Vagina (tissue), 2 donors: Measurements from ENCODE around the gene MS4A18. TPM values are rescaled to one million over a fixed set of nuclear protein-coding genes. Genes with fewer than 3 reads are reported as not detected.

Experiments used
- DNase-seq, 2 donors: peaks; one replicate each; pipeline ENCODE4 v3.0.0-alpha.2; 2017; ENCODE audit errors: extremely low spot score in 2 of 2
- H3K27ac ChIP-seq: fragments of 200-600 bp; sonication (generic); one replicate; pipeline ENCODE4 v1.5.1; 2019
- H3K27me3 ChIP-seq: fragments of 200-600 bp; sonication (generic); one replicate; pipeline ENCODE4 v1.5.1; 2019
- H3K36me3 ChIP-seq, 2 donors: fragments of 200-600 bp; sonication (generic); one replicate each; pipeline ENCODE4 v1.5.1; 2017 to 2019
- H3K4me1 ChIP-seq: fragments of 200-600 bp; sonication (generic); one replicate; pipeline ENCODE4 v1.5.1; 2019
- H3K4me3 ChIP-seq, 2 donors: fragments of 200-600 bp; sonication (generic); 1 replicate in 1 of 2; 2 replicates in 1 of 2; pipeline ENCODE4 v1.5.1; 2016 to 2019
- H3K9me3 ChIP-seq: fragments of 200-600 bp; sonication (generic); one replicate; pipeline ENCODE4 v1.5.1; 2019
- POLR2A ChIP-seq, 2 donors: fragments of 450-650 bp; IDR thresholded peaks; one replicate each; pipeline ENCODE4 v1.6.1; 2017; ENCODE audit warnings: antibody characterized with exemption in 2 of 2, mild to moderate bottlenecking in 2 of 2, moderate library complexity in 2 of 2
- POLR2AphosphoS5 ChIP-seq, 2 donors: sonication (generic); formaldehyde crosslinking; IDR thresholded peaks; one replicate each; pipeline ENCODE4 v1.9.0; 2017; ENCODE audit warnings: antibody characterized with exemption in 2 of 2, mild to moderate bottlenecking in 2 of 2, low read depth in 1 of 2; ENCODE audit not compliant: insufficient read depth in 1 of 2
- intact Hi-C: fragments of 100-400 bp; cut with DNase I; formaldehyde crosslinking; loops from one replicate; pipeline ENCODE4 v1.15.1; 2023
- total RNA-seq: library from RNA; depleted of rRNA; stranded (reverse); fragments of >200 nt; gene quantifications from one replicate; pipeline ENCODE4 v1.2.3, GENCODE V29; 2016
- TF ChIP-seq, protein P1 (sequence below), 3 experiments: fragments of 450-650 bp in 2 of 3; fragments of 200-600 bp in 1 of 3; sonication (generic) in 1 of 3; IDR thresholded peaks; one replicate each; pipeline ENCODE4 v1.5.1; 2017 to 2019; ENCODE audit warnings: antibody characterized with exemption in 3 of 3, mild to moderate bottlenecking in 2 of 3, moderate library complexity in 2 of 3

MS4A18 gene
- total RNA-seq, 1 donor from 2014 or later: not detected

DNA sequence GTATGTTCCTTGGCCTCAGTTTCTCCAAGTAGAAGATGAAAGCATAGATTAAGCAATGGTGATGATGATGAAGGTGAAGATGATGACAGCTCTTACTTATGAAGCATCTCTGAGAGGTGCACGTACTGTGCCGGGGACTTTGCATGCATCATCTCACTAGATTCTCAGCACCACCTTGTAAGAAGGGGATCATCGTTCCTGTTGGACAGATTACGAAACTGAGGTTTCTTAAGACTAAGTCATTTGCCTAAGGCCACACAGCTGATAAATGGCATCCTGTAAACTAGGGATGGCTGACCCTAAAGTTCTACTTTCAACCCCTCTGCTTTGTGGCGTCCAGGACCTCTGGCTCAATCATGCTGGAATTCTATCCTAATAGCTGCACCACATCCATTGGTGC is 40.8 kb downstream of the MS4A18 start:
- no peak for DNase-seq
- Histone ChIP-seq H3K9me3 (no peaks in the 10 kb centered on the region), H3K4me3 (no peak overlapping the region), H3K27ac (no peak overlapping the region), H3K27me3 (no peaks in the 10 kb centered on the region), H3K4me1 (no peaks in the 10 kb centered on the region), H3K36me3 (no peaks in the 10 kb centered on the region)
- TF ChIP-seq POLR2AphosphoS5 (IDR thresholded peaks at IDR 0.05; ENCODE audit: insufficient read depth in 1 of 2, low read depth in 1 of 2) (no peak), POLR2A (IDR thresholded peaks at IDR 0.05) (no peak)
- TF ChIP-seq, protein P1, sequence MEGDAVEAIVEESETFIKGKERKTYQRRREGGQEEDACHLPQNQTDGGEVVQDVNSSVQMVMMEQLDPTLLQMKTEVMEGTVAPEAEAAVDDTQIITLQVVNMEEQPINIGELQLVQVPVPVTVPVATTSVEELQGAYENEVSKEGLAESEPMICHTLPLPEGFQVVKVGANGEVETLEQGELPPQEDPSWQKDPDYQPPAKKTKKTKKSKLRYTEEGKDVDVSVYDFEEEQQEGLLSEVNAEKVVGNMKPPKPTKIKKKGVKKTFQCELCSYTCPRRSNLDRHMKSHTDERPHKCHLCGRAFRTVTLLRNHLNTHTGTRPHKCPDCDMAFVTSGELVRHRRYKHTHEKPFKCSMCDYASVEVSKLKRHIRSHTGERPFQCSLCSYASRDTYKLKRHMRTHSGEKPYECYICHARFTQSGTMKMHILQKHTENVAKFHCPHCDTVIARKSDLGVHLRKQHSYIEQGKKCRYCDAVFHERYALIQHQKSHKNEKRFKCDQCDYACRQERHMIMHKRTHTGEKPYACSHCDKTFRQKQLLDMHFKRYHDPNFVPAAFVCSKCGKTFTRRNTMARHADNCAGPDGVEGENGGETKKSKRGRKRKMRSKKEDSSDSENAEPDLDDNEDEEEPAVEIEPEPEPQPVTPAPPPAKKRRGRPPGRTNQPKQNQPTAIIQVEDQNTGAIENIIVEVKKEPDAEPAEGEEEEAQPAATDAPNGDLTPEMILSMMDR (IDR thresholded peaks at IDR 0.05): no peak
- intact Hi-C loops: no loop called here

DNA sequence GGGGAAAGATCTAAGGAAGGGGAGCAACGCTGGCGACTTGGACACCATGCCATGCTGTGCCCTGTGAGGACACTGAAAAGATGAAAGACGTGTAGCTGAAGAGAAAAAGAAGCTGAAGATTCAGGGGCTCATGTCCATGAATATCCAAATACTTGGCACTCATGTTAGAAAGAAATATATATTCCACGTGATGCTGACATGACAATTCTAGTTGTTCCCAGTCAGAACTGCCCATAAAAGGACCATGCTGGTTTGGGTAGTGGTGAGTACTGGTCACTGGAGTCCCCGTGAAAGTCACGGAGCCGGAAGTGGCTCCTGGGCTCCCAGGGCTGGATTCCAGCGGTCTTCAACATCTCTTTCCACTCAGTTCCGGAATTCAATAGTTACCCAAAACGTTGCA is 42.0 kb downstream of the MS4A18 start:
- no peaks in the 10 kb centered on the region for H3K27me3 ChIP-seq
- H3K4me1 ChIP-seq: no peaks in the 10 kb centered on the region
- H3K4me3 ChIP-seq: no peak overlapping the region
- no peak overlapping the region for H3K27ac ChIP-seq
- TF ChIP-seq, protein P1 (IDR thresholded peaks at IDR 0.05): no peak
- TF ChIP-seq POLR2A (IDR thresholded peaks at IDR 0.05): no peak
- no peak for TF ChIP-seq POLR2AphosphoS5 (IDR thresholded peaks at IDR 0.05; ENCODE audit: insufficient read depth in 1 of 2, low read depth in 1 of 2)
- no peaks in the 10 kb centered on the region for H3K9me3 ChIP-seq
- intact Hi-C loops: no loop called here
- no peaks in the 10 kb centered on the region for H3K36me3 ChIP-seq
- DNase-seq: no peak

DNA sequence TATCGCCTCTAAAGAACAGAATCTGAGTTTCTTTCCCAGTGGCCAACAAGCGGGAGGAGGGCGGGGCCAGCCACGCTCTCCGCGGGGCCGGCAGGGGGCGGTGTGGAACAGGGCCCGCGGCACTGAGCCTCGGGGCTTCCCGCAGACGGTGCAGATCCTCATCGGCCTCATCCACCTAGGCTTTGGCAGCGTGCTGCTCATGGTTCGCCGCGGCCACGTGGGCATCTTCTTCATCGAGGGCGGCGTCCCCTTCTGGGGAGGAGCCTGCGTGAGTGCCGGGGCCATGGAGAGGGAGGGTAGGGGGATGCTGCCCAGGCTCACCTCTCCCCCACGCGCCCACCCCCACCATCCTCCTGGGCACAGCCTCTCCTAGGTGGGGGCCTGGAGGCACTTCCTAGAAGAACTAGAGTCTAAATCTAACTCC is 42.9 kb downstream of the MS4A18 start:
- Histone ChIP-seq H3K27ac (no peak overlapping the region), H3K4me3 (no peak overlapping the region), H3K36me3 (no peaks in the 10 kb centered on the region), H3K4me1 (no peaks in the 10 kb centered on the region), H3K9me3 (no peaks in the 10 kb centered on the region), H3K27me3 (no peaks in the 10 kb centered on the region)
- intact Hi-C loops: no loop called here
- no peak for DNase-seq
- TF ChIP-seq POLR2A (IDR thresholded peaks at IDR 0.05) (no peak), POLR2AphosphoS5 (IDR thresholded peaks at IDR 0.05; ENCODE audit: insufficient read depth in 1 of 2, low read depth in 1 of 2) (no peak)
- TF ChIP-seq, protein P1 (IDR thresholded peaks at IDR 0.05): no peak

DNA sequence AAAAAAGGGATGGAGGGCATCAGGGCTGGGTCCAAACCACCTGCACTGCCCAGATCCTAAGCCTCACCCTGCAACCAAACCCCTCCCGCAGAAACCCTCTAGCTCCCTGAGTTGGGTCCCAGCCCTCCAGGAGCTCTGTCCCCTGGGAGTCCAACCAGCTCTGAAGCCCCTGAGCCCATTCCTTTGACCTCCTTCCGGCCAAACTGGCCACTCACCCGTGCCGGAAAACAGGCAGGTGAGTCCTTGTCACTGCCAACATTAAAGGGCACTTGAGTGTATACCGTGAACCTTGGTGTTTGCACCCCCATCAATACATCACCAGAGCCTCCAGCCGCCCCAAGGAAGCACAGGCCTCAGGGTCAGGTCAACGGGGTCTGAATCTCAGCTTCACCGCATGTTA is 43.7 kb downstream of the MS4A18 start:
- Histone ChIP-seq H3K4me1 (no peaks in the 10 kb centered on the region), H3K9me3 (no peaks in the 10 kb centered on the region), H3K27me3 (no peaks in the 10 kb centered on the region), H3K4me3 (no peak overlapping the region), H3K36me3 (no peaks in the 10 kb centered on the region), H3K27ac (no peak overlapping the region)
- no peak for DNase-seq
- TF ChIP-seq POLR2A (IDR thresholded peaks at IDR 0.05): no peak
- TF ChIP-seq, protein P1 (IDR thresholded peaks at IDR 0.05): no peak
- TF ChIP-seq POLR2AphosphoS5 (IDR thresholded peaks at IDR 0.05; ENCODE audit: insufficient read depth in 1 of 2, low read depth in 1 of 2): no peak
- intact Hi-C loops: no loop called here

DNA sequence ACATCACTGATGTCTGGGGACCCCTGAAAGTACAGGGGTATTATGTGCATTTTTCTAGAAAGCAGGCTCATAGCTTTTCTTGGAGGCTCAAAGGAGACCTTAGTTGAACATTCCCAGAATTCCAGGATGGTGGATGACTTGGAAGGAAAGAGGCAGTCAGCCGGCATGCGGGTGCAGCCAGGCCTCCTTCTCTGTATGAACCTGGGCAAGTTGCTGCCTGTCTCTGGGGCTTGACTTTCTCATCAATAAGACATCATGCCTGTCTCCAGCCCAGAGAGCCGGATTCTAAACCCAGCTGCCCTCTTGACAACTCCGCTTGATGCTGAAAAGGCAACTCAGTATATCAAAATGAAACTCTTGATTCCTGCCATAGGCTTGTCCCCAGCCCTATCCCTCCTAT is 44.8 kb downstream of the MS4A18 start:
- Histone ChIP-seq H3K4me3 (no peak overlapping the region), H3K27me3 (no peaks in the 10 kb centered on the region), H3K27ac (no peak overlapping the region), H3K36me3 (no peaks in the 10 kb centered on the region), H3K4me1 (no peaks in the 10 kb centered on the region), H3K9me3 (no peaks in the 10 kb centered on the region)
- TF ChIP-seq POLR2A (IDR thresholded peaks at IDR 0.05): no peak
- TF ChIP-seq, protein P1 (IDR thresholded peaks at IDR 0.05): no peak
- no peak for TF ChIP-seq POLR2AphosphoS5 (IDR thresholded peaks at IDR 0.05; ENCODE audit: insufficient read depth in 1 of 2, low read depth in 1 of 2)
- no peak for DNase-seq
- intact Hi-C loops: no loop called here
